GM19324 (cell line): ENCODE results near the gene MRPL41.
"Not testable (repeated sequence)": the region's sequence is repeated elsewhere in the genome, so short reads cannot be mapped to it uniquely, and the experiment has no call there.

Source experiments
- ATAC-seq: cut with Tn5 transposase; IDR thresholded peaks from one replicate; pipeline ENCODE4 v1.9.1; 2021; ENCODE audit warnings: mild to moderate bottlenecking, moderate library complexity; ENCODE audit not compliant: unreplicated experiment, low FRiP score

The MRPL41 gene

DNA sequence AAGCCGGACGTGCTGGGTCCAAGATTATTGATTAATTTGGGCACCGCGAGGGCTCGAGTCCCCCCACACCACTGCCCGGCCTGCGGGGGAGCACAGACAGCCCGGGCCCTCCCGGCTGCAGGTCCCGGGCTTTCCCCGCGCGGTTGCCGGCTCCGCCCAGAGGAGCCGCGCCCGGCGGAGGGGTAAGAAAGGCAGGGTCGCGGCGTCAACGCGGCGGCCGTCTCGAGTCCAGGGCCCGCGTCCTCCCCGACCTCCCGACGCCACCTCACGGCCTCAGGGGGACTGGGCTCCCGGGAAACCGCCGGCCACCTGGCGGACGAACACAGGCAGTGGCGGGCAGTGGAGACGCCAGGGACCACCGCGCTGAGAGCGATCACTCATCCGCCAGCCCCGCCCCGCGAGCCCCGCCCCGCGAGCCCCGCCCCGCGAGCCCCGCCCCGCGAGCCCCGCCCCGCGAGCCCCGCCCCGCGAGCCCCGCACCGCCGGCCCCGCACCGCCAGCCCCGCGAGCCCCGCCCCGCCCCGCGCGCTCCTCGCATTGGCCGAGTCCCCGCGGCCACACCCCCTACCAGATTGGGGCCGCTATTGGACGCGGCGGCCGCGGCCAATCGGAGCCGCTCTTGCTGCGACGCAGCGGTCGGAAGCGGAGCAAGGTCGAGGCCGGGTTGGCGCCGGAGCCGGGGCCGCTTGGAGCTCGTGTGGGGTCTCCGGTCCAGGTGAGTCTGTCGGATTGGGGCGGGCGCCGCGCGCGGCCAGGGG is at the start of gene MRPL41:
Gene MRPL41, plus strand, starts transcription at position 616 of the 758 bp plus-strand sequence. CDS start 203 bp downstream, outside the sequence.
- peak; percentile 85 for ATAC-seq

DNA sequence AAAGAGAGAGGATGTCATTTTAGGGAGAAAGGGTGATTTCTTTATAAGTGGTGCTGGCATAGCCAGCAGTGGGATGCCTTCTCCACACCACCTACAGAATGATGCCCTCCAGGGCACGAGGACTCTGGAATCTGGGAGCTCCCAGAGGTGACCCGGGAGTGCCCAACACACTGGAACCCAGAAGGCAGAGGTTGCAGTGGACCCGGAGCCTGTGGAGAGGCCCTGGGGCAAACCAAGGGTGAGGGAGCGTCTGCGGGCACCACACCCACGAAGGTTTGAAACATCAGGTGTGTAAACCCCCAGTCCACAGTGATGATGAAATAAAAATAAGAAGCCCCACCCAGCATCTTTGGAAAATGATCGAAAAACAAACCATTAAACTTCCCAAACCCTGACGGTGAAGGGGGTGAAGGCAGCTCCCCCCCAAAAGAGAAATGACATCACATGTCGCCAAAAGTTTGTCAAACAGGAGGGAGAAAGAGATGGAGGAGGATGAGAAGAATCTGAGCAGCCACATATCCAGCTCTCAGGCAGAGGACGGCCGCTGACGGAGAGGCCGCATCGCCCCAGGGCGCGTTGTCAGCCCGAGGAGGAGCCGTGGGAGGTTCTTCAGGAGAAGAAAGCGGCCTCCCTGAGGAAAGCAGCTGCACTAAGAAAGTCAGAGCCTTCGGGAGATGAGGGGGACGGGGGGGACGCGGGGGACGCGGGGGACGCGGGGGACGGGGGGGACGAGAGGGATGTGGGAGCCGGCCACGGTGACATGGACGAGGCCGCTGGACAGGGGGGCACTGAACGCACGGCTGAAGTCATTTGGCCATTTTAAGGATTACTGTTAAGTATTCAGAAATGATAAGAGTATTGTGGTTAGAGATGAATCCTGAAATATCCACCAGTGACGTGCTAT is 49.4 kb upstream of the MRPL41 start:
- no peak for ATAC-seq

DNA sequence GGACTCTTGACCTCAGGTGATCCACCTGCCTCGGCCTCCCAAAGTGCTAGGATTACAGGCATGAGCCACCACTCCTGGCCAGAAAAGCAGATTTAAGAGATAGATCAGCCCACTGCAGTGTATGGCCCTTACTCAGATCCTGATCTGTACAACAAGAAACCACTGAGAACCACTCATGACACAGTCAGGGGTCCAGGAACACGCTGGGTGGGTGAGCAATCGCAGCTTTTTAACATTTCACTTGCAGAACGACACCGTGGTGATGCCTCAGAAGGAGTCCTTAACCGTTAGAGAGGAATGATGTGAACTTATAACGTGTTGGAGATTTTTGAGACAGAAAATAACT is 47.3 kb upstream of the MRPL41 start:
- no peak for ATAC-seq

DNA sequence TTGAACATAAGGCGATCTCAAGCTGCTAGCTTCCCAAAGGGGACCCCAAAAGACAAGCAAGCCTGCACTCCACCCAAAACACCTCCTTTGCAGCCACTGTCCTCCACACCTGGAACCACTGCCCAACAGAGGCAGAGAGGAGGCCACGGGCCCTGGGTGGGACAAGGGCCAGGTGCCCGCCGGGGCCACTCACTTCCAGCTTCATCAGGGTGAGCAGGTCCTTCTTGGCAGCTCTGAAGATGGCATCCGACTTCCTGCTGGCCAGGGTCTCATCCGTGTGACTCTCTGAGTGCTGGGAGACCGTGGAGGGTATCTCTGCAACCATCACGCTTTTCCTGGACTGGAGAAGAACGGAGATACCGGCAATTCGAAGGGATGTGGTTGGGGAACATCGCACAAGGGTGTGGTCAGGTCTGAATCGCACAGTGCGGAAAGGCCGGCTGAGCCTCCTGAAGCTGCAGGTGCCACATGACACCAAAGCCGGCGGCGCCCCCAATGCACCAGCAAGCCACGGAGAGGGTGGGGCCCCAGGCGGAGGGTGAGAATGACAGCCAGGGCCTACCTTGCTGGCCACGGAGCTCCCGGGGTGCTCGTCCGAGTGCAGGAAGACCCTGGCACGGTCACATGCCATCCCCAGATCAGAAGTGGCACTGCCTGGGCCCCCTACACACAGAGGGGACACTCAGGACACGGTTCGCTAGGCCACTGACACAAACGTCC is 46.1 kb upstream of the MRPL41 start:
- ATAC-seq = no peak

DNA sequence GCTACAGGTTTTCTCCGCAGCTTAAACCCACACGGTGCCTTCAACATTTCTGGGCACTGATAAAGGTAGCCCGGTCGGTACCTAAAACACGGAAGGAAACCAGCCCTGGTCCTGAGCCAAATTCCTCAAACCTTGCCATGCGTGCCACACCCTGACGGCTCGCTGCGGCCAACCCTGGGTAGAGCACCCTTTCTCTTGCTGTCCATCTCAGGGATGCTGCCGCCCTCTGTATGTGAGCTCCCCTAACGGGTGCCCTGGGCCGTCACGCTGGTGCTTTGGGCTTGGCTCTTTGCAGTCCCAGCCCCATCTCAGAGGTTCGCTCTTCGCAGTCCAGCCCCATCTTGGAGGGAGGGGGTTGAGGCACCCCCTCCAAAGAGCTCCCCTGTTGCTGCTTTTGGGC is 45.4 kb upstream of the MRPL41 start:
- ATAC-seq = no peak

DNA sequence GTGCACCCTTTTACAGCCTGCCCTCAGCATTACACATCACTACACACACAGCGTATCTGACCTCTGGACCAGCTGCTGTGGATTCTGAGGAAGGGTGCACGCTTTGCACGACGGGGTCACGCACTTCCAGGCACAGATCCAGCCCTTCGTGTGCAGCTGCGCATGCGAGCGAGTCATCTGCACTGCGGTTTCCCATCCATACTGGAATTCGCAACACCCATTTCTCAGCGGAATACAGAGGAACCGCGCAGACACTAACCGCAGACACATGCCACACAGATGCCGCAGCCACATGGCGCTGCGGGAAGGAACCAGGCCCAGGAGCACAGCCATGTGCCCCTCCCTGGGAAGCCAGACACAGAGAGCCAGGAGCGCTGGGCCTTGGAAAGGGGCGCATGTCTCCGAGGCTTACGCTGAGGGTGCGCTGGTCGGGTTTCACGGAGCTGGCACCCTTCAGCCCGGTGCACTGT is 44.9 kb upstream of the MRPL41 start:
- no peak for ATAC-seq

DNA sequence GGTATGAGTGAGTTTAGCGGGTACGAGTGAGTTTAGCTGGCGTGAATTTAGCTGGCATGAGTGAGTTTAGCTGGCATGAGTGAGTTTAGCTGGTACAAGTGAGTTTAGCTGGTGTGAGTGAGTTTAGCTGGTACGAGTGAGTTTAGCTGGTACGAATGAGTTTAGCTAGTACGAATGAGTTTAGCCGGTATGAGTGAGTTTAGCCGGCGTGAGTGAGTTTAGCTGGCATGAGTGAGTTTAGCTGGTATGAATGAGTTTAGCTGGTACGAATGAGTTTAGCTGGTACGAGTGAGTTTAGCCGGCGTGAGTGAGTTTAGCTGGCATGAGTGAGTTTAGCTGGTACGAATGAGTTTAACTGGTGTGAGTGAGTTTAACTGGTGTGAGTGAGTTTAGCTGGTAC is 42.5 kb upstream of the MRPL41 start:
- ATAC-seq = no peak

DNA sequence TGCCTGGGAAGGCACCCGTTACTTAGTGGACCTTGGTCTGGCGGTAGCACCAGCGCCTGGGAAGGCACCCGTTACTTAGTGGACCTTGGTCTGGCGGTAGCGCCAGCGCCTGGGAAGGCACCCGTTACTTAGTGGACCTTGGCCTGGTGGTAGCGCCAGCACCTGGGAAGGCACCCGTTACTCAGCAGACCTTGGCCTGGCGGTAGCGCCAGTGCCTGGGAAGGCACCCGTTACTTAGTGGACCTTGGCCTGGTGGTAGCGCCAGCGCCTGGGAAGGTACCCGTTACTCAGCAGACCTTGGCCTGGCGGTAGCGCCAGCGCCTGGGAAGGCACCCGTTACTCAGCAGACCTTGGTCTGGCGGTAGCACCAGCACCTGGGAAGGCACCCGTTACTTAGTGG is 40.6 kb upstream of the MRPL41 start:
- not testable (repeated sequence) for ATAC-seq

DNA sequence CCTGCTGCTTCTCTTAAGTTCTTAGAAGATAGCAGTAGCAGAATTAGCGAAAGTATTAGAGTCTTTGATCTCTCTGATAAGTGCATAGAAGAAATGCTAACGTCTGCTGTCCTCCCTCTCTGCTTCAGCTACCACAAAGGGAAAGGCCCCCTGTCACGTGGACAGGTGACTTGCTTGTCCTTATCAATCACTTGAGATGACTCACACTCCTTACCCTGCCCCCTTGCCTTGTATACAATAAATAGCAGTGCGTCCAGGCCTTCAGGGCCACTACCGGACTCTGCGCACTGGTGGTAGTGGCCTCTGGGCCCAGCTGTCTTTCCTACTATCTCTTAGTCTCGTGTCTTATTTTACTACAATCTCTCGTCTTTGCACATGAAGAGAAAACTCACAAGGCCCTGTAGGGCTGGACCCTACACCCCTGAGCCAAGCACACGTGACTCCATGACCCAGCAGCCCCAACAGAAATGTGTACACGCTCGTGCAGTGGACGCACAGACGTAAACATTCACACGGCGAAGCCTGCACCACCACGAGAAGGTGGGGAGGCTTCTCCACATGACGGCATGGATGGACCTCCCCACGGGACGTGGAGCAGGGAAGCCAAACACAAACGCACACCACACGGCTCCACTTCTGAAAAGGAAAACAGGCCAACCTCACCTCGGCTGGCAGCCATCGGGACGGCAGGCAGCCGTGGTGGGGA is 39.8 kb upstream of the MRPL41 start:
- no peak for ATAC-seq

DNA sequence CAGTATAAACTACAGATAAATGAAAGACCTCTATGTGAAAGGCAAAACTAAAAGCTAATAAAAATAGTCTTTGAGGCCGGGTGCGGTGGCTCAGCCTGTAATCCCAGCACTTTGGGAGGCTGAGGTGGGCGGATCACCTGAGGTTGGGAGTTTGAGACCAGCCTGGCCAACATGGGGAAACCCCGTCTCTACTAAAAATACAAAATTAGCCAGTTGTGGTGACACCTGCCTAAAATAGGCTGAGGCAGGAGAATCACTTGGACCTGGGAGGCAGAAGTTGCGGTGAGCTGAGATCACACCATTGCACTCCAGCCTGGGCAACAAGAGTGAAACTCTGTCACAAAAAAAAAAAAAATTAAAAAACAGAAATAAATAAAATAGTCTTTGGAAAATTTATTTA is 38.5 kb upstream of the MRPL41 start:
- not testable (repeated sequence) for ATAC-seq

DNA sequence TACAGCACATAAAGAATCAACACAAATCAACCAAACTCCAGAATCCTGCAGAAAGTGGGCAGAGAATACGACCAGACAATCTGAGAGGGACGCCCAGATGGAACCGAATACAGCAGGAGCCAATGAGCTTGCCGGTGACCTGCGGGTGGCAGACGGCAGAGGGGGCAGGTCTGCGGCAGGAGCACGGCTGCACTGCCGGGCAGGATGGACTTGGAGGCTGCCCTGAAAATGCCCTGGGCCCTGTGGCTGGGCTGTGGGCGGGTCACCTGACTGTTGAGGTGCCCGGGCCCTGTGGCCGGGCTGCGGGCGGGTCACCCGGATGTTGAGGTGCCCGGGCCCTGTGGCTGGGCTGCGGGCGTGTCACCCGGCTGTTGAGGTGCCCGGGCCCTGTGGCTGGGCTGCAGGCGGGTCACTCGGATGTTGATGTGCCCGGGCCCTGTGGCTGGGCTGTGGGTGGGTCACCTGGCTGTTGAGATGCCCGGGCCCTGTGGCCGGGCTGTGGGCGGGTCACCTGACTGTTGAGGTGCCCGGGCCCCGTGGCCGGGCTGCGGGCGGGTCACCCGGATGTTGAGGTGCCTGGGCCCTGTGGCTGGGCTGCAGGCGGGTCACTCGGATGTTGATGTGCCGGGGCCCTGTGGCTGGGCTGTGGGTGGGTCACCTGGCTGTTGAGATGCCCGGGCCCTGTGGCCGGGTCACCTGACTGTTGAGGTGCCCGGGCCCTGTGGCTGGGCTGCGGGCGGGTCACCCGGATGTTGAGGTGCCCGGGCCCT is 37.7 kb upstream of the MRPL41 start:
- not testable (repeated sequence) for ATAC-seq

DNA sequence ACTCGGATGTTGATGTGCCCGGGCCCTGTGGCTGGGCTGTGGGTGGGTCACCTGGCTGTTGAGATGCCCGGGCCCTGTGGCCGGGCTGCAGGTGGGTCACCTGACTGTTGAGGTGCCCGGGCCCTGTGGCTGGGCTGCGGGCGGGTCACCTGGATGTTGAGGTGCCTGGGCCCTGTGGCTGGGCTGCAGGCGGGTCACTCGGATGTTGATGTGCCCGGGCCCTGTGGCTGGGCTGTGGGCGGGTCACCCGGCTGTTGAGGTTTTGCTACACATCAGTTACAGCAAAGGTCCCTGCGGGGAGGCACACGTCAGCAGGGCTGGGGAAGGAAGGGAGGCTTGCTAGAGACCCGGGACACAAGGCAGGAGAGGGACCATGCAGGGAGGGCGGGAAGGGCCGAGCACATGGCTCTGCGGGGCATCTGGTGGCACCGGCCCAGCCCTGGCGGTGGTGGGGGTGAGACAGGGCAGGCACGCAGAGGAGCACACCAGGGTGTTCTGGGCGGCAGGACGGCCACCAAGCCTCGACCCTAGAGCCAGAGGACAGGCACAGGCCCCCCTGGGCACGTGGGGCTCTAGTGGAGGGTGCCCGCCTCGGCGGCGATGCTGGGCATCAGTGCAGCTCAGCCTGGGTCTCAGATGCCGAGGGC is 36.9 kb upstream of the MRPL41 start:
- no peak for ATAC-seq

DNA sequence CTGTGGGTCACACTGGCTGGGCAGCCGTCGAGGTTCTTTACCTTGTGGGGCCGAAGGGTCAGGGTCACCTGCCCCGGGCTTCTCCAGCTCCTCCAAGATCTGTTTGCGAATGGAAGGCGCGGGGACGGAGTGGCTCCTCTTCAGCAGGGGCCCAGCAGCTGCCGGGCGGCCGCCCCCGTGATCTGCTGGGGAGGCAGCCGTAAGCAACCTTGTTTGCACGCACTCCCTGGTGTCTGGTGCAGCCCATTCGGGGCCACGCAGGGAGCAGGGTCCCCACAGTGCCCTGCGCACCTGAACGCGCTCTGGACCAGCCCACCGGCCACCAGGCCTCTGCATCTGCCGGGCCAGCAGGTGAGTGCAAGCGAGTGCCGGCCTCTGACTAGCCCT is 36.3 kb upstream of the MRPL41 start:
- no peak for ATAC-seq

DNA sequence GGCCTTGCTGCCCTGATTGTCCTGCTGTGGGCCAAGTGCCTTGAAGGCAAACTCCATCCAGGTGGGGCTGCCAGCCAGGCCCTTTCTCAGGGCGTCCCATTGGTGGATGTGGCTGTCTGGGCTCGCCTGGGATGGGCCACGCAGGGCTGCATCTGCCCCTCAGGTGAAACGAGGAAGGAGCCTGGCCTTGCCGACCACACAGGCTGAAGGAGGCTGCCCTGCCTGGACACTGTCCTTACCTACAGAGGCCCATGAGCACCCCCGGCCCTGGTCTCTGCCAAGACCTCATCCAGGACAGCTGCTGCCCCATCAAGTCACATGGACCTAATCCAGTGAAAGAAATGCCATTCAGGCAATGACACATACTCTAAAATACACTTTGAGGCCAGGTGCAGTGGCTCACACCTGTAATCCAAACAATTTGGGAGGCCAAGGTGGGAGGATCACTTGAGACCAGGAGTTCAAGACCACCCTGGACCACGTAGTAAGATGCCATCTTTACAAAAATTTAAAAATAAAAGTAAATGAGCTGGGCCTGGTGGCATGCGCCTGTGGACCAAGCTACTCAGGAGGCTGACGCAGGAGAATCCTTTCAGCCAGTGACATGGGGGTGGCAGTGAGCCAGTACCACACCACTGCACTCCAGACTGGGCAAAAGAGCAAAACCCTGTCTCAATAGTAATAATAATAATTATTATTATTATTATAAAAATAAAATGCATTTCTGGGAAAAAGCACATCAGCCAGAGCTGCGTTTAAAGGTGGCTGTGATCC is 35.3 kb upstream of the MRPL41 start:
- no peak for ATAC-seq

DNA sequence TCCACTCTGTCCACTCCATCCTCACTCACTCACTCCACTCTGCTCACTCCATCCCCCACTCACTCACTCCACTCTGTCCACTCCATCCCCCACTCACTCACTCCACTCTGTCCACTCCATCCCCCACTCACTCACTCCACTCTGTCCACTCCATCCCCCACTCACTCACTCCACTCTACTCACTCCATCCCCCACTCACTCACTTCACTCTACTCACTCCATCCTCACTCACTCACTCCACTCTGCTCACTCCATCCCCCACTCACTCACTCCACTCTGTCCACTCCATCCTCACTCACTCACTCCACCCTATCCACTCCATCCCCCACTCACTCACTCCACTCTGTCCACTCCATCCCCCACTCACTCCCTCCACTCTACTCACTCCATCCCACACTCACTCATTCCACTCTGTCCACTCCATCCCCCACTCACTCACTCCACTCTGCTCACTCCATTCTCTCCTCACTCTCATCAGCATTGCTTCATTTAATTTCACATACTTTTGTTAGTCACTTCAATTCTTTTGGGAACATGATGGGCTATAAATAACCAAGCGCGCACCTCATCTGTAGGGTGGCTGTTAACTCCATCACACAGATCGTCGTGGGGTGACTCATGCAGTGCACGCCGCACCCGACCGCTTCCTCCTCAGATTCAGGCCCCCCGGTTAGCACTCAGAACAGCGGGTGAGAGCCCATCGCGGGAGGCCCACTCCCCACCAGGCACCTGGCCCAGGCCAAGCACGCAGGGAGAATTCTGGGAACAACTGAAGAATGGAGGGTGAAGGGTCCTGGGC is 32.8 kb upstream of the MRPL41 start:
- not testable (repeated sequence) for ATAC-seq

DNA sequence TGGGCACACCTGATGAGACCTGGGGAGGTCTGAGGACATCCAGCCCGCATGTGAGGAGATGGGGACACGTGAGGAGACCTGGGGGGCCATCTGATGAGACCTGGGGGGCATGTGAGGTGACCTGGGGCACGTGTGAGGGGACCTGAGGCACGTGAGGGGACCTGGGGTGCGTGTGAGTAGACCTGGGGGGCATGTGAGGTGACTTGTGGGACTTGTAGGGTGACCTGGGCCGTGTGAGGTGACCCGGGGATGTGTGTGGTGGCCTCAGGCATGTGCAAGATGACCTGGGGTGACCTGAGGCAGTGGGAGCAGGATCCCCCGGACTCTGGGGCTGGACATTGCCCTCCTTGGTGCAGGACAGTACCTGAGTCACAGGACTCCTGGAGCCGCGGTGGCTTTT is 32.1 kb upstream of the MRPL41 start:
- ATAC-seq = no peak

DNA sequence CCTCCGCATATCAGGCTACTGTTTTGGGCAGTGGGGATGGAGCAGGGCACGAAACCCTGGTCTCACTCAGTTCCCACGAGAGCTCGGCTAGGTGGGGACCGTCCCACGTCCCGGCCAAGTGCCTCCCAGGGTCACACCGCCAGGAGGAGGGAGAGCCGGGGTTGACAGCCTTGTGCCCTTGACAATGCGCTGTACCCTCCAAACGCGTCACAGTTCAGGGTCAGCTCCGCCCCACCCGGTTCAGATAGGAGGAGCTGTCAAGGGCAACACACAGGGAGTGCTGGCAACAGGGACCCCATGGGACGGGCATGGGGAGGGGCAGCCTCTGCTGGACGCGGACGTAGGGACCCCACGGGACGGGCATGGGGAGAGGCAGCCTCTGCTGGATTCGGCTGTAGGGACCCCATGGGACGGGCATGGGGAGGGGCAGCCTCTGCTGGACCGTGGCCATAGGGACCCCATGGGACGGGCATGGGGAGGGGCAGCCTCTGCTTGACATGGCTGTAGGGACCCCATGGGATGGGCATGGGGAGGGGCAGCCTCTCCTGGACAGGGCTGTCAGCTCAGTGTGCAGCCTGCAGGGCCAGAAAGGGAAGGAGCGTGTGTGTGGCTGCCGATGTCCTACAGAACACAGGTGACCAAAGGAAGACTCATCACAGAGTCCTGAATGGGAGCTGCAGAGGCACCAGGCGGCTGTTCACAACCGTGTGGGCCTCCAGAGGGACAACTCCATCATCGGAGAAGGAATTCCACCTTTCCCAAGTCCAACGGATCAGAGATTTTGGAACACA is 30.9 kb upstream of the MRPL41 start:
- no peak for ATAC-seq
